ENCODE results near the gene IPO4. TPM values are rescaled to one million over a fixed set of nuclear protein-coding genes. Genes with fewer than 3 reads are reported as not detected.

The IPO4 gene
- total and polyA plus RNA-seq, 2 of the 13 experiments (the other 11 are each of a cell fraction or from before 2014, with no cell fraction given) = 39.0 to 179 TPM

GRCh38 chr14:24215495-24216344 lies 27.1 kb upstream of the IPO4 start, which contains the start of gene MDP1 (continued):
- TF ChIP-seq CSRNP2 (CRISPR knock-in tag; conservative IDR thresholded peaks at IDR 0.05; ENCODE audit: low read depth) = no peak
- peak; percentile 95 for TF ChIP-seq CREB1 (IDR thresholded peaks at IDR 0.05)
- no peak for TF ChIP-seq CREB1 (CRISPR knock-in tag; IDR thresholded peaks at IDR 0.05)
- TF ChIP-seq YEATS2 (CRISPR knock-in tag; IDR thresholded peaks at IDR 0.05; ENCODE audit: borderline replicate concordance) = peak; percentile 98
- no peak for TF ChIP-seq ZNF558 (CRISPR knock-in tag; IDR thresholded peaks at IDR 0.05; ENCODE audit: borderline replicate concordance)
- peak; percentile 97 for TF ChIP-seq NR0B2 (CRISPR knock-in tag; IDR thresholded peaks at IDR 0.05)
- peak; percentile 90 for TF ChIP-seq ZNF264 (CRISPR knock-in tag; IDR thresholded peaks at IDR 0.05)
- no peak for TF ChIP-seq ZEB1 (IDR thresholded peaks at IDR 0.05; ENCODE audit: insufficient replicate concordance, low read depth)
- no peak for TF ChIP-seq TEAD2 (CRISPR knock-in tag; IDR thresholded peaks at IDR 0.05)
- TF ChIP-seq MXD4 (CRISPR knock-in tag; IDR thresholded peaks at IDR 0.05) = peak; percentile 94
- TF ChIP-seq MTF2 (CRISPR knock-in tag; IDR thresholded peaks at IDR 0.05; ENCODE audit: borderline replicate concordance) = 0 out of 2 replicates have a peak, but pooled peaks have one; percentile 82
- TF ChIP-seq ZNF547 (CRISPR knock-in tag; IDR thresholded peaks at IDR 0.05) = no peak
- TF ChIP-seq BRCA1 (CRISPR knock-in tag; IDR thresholded peaks at IDR 0.05) = peak; percentile 99
- peak; percentile 87 for TF ChIP-seq ZNF329 (CRISPR knock-in tag; IDR thresholded peaks at IDR 0.05; ENCODE audit: low read depth)
- TF ChIP-seq KLF6 (CRISPR knock-in tag; IDR thresholded peaks at IDR 0.05) = peak; percentile 98
- TF ChIP-seq MIXL1 (CRISPR knock-in tag; IDR thresholded peaks at IDR 0.05) = peak; percentile 96
- TF ChIP-seq PAXIP1 (CRISPR knock-in tag; conservative IDR thresholded peaks at IDR 0.05) = peak; percentile 79
- peak; percentile 100 for TF ChIP-seq XRCC5 (optimal IDR thresholded peaks at IDR 0.05; ENCODE audit: low read length)
- peak; percentile 99 for TF ChIP-seq TAF1 (CRISPR knock-in tag; IDR thresholded peaks at IDR 0.05)
- TF ChIP-seq SRSF4 (IDR thresholded peaks at IDR 0.05; ENCODE audit: low read depth, low read length, poor library complexity, severe bottlenecking) = no peak
- peak; percentile 92 for TF ChIP-seq HHEX (CRISPR knock-in tag; IDR thresholded peaks at IDR 0.05)
- peak; percentile 99 for TF ChIP-seq MEIS2 (CRISPR knock-in tag; IDR thresholded peaks at IDR 0.05)
- no peak for TF ChIP-seq XBP1 (CRISPR knock-in tag; IDR thresholded peaks at IDR 0.05)
- TF ChIP-seq ZGPAT (CRISPR knock-in tag; IDR thresholded peaks at IDR 0.05) = peak; percentile 99
- no peak for TF ChIP-seq GLI4 (CRISPR knock-in tag; IDR thresholded peaks at IDR 0.05; ENCODE audit: borderline replicate concordance)

Measured in HepG2 (cell line).